Esophagus muscularis mucosa (tissue), 4 donors: ENCODE measurements around the gene ZNF853.

Experiments
- EP300 ChIP-seq: sonication (generic); formaldehyde crosslinking; IDR thresholded peaks from one replicate; pipeline ENCODE4 v1.6.1; 2017; ENCODE audit warnings: antibody characterized with exemption
- POLR2A ChIP-seq: fragments of 450-650 bp; IDR thresholded peaks from one replicate; pipeline ENCODE4 v1.6.1; 2017; ENCODE audit warnings: antibody characterized with exemption, moderate library complexity, mild to moderate bottlenecking, low read depth
- POLR2AphosphoS5 ChIP-seq, 2 donors: sonication (generic); formaldehyde crosslinking; IDR thresholded peaks; one replicate each; pipeline ENCODE4 v1.6.1; 2017; ENCODE audit warnings: antibody characterized with exemption in 2 of 2
- TF ChIP-seq, protein P1 (sequence below), 3 experiments: fragments of 200-600 bp in 2 of 3; fragments of 450-650 bp in 1 of 3; sonication (generic) in 2 of 3; IDR thresholded peaks; one replicate each; pipeline ENCODE4 v1.5.1; 2017 to 2019; ENCODE audit warnings: antibody characterized with exemption in 3 of 3, mild to moderate bottlenecking in 2 of 3, moderate library complexity in 1 of 3

DNA sequence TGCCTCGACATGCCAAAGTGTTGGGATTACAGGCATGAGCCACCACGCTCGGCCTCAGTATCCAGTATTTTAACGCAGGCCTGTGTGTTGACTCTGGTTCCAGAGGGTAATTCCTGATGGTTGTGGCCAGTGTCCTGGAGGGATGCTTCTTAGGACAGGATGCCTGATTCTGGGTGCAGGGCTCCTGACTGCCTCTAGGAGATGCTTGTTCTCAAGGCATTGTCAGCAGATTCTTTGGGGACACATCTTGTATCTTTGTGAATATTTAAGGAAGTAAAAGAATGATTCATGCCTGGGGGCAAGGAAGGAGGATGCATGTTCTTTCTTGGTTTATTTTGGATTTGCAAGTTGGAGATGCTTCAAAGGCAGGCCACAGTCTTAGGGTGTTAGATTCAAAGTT is 36.0 kb upstream of the ZNF853 start:
- TF ChIP-seq, protein P1, sequence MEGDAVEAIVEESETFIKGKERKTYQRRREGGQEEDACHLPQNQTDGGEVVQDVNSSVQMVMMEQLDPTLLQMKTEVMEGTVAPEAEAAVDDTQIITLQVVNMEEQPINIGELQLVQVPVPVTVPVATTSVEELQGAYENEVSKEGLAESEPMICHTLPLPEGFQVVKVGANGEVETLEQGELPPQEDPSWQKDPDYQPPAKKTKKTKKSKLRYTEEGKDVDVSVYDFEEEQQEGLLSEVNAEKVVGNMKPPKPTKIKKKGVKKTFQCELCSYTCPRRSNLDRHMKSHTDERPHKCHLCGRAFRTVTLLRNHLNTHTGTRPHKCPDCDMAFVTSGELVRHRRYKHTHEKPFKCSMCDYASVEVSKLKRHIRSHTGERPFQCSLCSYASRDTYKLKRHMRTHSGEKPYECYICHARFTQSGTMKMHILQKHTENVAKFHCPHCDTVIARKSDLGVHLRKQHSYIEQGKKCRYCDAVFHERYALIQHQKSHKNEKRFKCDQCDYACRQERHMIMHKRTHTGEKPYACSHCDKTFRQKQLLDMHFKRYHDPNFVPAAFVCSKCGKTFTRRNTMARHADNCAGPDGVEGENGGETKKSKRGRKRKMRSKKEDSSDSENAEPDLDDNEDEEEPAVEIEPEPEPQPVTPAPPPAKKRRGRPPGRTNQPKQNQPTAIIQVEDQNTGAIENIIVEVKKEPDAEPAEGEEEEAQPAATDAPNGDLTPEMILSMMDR (IDR thresholded peaks at IDR 0.05): no peak
- TF ChIP-seq POLR2A (no peak), EP300 (no peak), POLR2AphosphoS5 (IDR thresholded peaks at IDR 0.05) (no peak)
